Spleen (tissue), 11 donors: ENCODE data around the gene MRPS25. TPM values are rescaled to one million over a fixed set of nuclear protein-coding genes. Genes with fewer than 3 reads are reported as not detected.

Experiments used
- DNase-seq: peaks from one replicate; pipeline ENCODE4 v3.0.0-alpha.2; 2020
- H3K27ac ChIP-seq, 8 donors: fragments of 200-600 bp; sonication (generic) in 7 of 8; 1 replicate in 4 of 8; 2 replicates in 4 of 8; pipeline versions ENCODE4 v1.5.0 to v1.8.0; 2016 to 2021; ENCODE audit warnings: inconsistent platforms in 4 of 8, mild to moderate bottlenecking in 4 of 8, moderate library complexity in 1 of 8
- H3K27me3 ChIP-seq, 7 donors: fragments of 200-600 bp; sonication (generic) in 6 of 7; replicated peaks in 1 of 7; 1 replicate in 4 of 7; 2 replicates in 3 of 7; pipeline versions ENCODE4 v1.5.0 to v1.8.0; 2016 to 2021; ENCODE audit warnings: inconsistent platforms in 3 of 7, mild to moderate bottlenecking in 1 of 7
- H3K36me3 ChIP-seq, 6 donors: fragments of 200-600 bp; sonication (generic) in 5 of 6; 1 replicate in 4 of 6; 2 replicates in 2 of 6; pipeline versions ENCODE4 v1.5.0 to v1.8.0; 2016 to 2021; ENCODE audit warnings: inconsistent platforms in 2 of 6
- H3K4me1 ChIP-seq, 6 donors: fragments of 200-600 bp; sonication (generic) in 5 of 6; 1 replicate in 3 of 6; 2 replicates in 3 of 6; pipeline versions ENCODE4 v1.5.0 to v1.8.0; 2016 to 2021; ENCODE audit warnings: inconsistent platforms in 3 of 6
- H3K4me3 ChIP-seq, 8 donors: fragments of 200-600 bp; sonication (generic) in 7 of 8; 1 replicate in 4 of 8; 2 replicates in 4 of 8; pipeline versions ENCODE4 v1.5.0 to v1.8.0; 2016 to 2021; ENCODE audit warnings: inconsistent platforms in 4 of 8, mild to moderate bottlenecking in 4 of 8, moderate library complexity in 2 of 8
- H3K9me3 ChIP-seq, 8 donors: fragments of 200-600 bp; sonication (generic) in 7 of 8; 1 replicate in 4 of 8; 2 replicates in 4 of 8; pipeline versions ENCODE4 v1.5.0 to v1.8.0; 2016 to 2021; ENCODE audit warnings: inconsistent platforms in 4 of 8
- CTCF ChIP-seq, 11 experiments: fragments of 200-600 bp in 7 of 11; fragments of 450-650 bp in 4 of 11; sonication (generic) in 4 of 11; IDR thresholded peaks in 8 of 11; conservative IDR thresholded peaks in 3 of 11; 1 replicate in 7 of 11; 2 replicates in 4 of 11; pipeline versions ENCODE4 v1.4.0 to v1.8.0; 2016 to 2021; ENCODE audit warnings: antibody characterized with exemption in 11 of 11, inconsistent platforms in 4 of 11, mild to moderate bottlenecking in 1 of 11
- POLR2A ChIP-seq, 3 donors: fragments of 450-650 bp; IDR thresholded peaks; one replicate each; pipeline ENCODE4 v1.5.1; 2017; ENCODE audit warnings: antibody characterized with exemption in 3 of 3, mild to moderate bottlenecking in 1 of 3
- POLR2AphosphoS5 ChIP-seq, 3 donors: sonication (generic); formaldehyde crosslinking; IDR thresholded peaks; one replicate each; pipeline ENCODE4 v1.5.1; 2017; ENCODE audit warnings: antibody characterized with exemption in 3 of 3
- WGBS, 5 donors: extraction: QIAGEN DNeasy Blood & Tissue Kit in 3 of 5; methylation state at CpG; one replicate each; pipeline versions ENCODE4 v1.1.5 to v1.1.7; 2013 to 2018; 5-methylcytosine and 5-hydroxymethylcytosine counted together
- intact Hi-C: fragments of 100-400 bp; cut with DNase I; formaldehyde crosslinking; loops from one replicate; pipeline ENCODE4 v1.15.0; 2023; ENCODE audit warnings: low total_unique reads
- polyA plus RNA-seq, 3 donors: library from polyadenylated mRNA; stranded (reverse); fragments of 200-250 nt; gene quantifications; one replicate each; pipeline ENCODE4 v1.2.1, GENCODE V29; 2013
- total RNA-seq, 7 donors: library from RNA; depleted of rRNA in 3 of 7; stranded (reverse); fragments of >200 nt in 3 of 7; fragmentation: NEBNext Ultra II Directional in 4 of 7; extraction: Animal tissue kit (Norgen Biotek cat#: 25700) in 4 of 7; gene quantifications; one replicate each; pipeline versions ENCODE4 v1.1.0 to v1.2.1, GENCODE V29; 2016 to 2021
- donor health status: healthy with polysubstance abuse.
- donor health status: DM: no; HTN: no; CAD: no; lungs with moderate emphysema.
- donor health status: DM: no; HTN: no; CAD: no.
- donor health status: Bipolar disorder and iron deficiency.
- donor health status: healthy.
- donor health status: DM: no; HTN: no; CAD: no.
- donor health status: DM: yes; HTN: yes; CAD: no.

MRPS25 gene
- total and polyA plus RNA-seq, 10 donors: 23.8 to 85.1 (median 56.8) TPM

- intact Hi-C loops: no loop called here
- Histone ChIP-seq H3K36me3 (peaks cover 0 to 15% (median 6%) of the 10 kb centered on the region in 6 donors), H3K9me3 (no peaks in the 10 kb centered on the region), H3K27ac (peak overlapping the region in 4 of 8 donors; percentile 85 to 89 (median 85)), H3K27me3 (no peaks in the 10 kb centered on the region), H3K4me1 (peaks cover 12 to 31% (median 22%) of the 10 kb centered on the region in 6 donors), H3K4me3 (peak overlapping the region; percentile 54 to 90 (median 75))
- no peak for TF ChIP-seq CTCF (IDR thresholded peaks at IDR 0.05 in 8 of 11, conservative IDR thresholded peaks at IDR 0.05 in 3 of 11)
- no peak for TF ChIP-seq POLR2AphosphoS5 (IDR thresholded peaks at IDR 0.05)
- no peak for TF ChIP-seq POLR2A (IDR thresholded peaks at IDR 0.05)
- DNase-seq: no peak
- WGBS, 5 donors: 89 to 93% (median 91%) methylated on average over 9 to 13 of the region's 13 CpGs
These were observed 1.3 kb downstream of the MRPS25 start for GRCh38 chr3:15063656-15064286.

DNA sequence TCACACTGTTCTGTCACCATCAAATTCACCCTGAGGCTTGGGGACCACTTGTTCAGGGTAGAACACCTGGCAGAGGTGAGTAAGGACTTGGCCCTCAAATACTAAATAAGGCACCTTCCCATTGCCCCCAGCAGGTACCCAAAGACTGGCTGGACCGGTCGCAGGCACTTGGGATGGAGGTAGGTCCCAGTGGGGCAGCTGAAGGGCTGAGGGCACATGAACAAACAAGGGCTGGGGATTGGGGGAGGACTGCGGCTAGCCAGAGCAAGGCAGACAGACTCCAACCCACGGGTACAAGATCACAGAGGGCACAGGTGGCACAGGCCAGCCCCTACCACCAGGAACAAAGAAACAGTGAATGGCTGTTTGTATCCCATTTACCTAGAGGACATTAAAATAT is 1.9 kb downstream of the MRPS25 start:
- no peak for DNase-seq
- Histone ChIP-seq H3K4me1 (peaks cover 12 to 31% (median 22%) of the 10 kb centered on the region in 6 donors), H3K4me3 (peak overlapping the region in 4 of 8 donors; percentile 70 to 84 (median 76)), H3K9me3 (no peaks in the 10 kb centered on the region), H3K27me3 (no peaks in the 10 kb centered on the region), H3K27ac (peak overlapping the region in 2 of 8 donors; percentile 85 to 89), H3K36me3 (peaks cover 0 to 20% (median 11%) of the 10 kb centered on the region in 6 donors)
- 80 to 93% (median 86%) methylated on average over 2 to 4 of the region's 4 CpGs for WGBS, 5 donors
- TF ChIP-seq POLR2A (IDR thresholded peaks at IDR 0.05) (no peak), CTCF (IDR thresholded peaks at IDR 0.05 in 8 of 11, conservative IDR thresholded peaks at IDR 0.05 in 3 of 11) (no peak), POLR2AphosphoS5 (IDR thresholded peaks at IDR 0.05) (no peak)
- intact Hi-C loops: no loop called here

- intact Hi-C loops: no loop called here
- WGBS, 5 donors: 93 to 99% (median 94%) methylated on average over 3 of the region's 3 CpGs
- H3K4me3 ChIP-seq: no peak overlapping the region
- H3K9me3 ChIP-seq: no peaks in the 10 kb centered on the region
- H3K27me3 ChIP-seq: no peaks in the 10 kb centered on the region
- peaks cover 12 to 36% (median 21%) of the 10 kb centered on the region in 6 donors for H3K4me1 ChIP-seq
- no peak for TF ChIP-seq POLR2AphosphoS5 (IDR thresholded peaks at IDR 0.05)
- no peak for TF ChIP-seq POLR2A (IDR thresholded peaks at IDR 0.05)
- TF ChIP-seq CTCF (IDR thresholded peaks at IDR 0.05 in 8 of 11, conservative IDR thresholded peaks at IDR 0.05 in 3 of 11): no peak
- no peak overlapping the region for H3K27ac ChIP-seq
- DNase-seq: no peak
- peaks cover 0 to 43% (median 30%) of the 10 kb centered on the region in 6 donors for H3K36me3 ChIP-seq
These were observed 5.1 kb downstream of the MRPS25 start for GRCh38 chr3:15060029-15060428.

GRCh38 chr3:15056676-15057404 is 8.3 kb downstream of the MRPS25 start:
- peaks cover 2 to 47% (median 13%) of the 10 kb centered on the region in 6 donors for H3K4me1 ChIP-seq
- H3K27ac ChIP-seq: no peak overlapping the region
- intact Hi-C loops: no loop called here
- H3K4me3 ChIP-seq: no peak overlapping the region
- H3K9me3 ChIP-seq: no peaks in the 10 kb centered on the region
- DNase-seq: no peak
- no peaks in the 10 kb centered on the region for H3K27me3 ChIP-seq
- WGBS, 5 donors: 92 to 97% (median 95%) methylated on average over 19 of the region's 19 CpGs
- no peak for TF ChIP-seq POLR2A (IDR thresholded peaks at IDR 0.05)
- peak in 1 of 3 donors; percentile 23 for TF ChIP-seq POLR2AphosphoS5 (IDR thresholded peaks at IDR 0.05)
- H3K36me3 ChIP-seq: peaks cover 0 to 63% (median 36%) of the 10 kb centered on the region in 6 donors
